ENCODE results near the gene FBXO30. TPM values are rescaled to one million over a fixed set of nuclear protein-coding genes. Genes with fewer than 3 reads are reported as not detected.

Gene FBXO30
- total RNA-seq, 4 donors from 2014 or later = 8.6 to 38.3 (median 17.7) TPM

GRCh38 chr6:145808239-145808638 lies 6.4 kb downstream of the FBXO30 start:
- H3K27me3 ChIP-seq = no peaks in the 10 kb centered on the region
- no peak for TF ChIP-seq POLR2A (IDR thresholded peaks at IDR 0.05)
- TF ChIP-seq CTCF (IDR thresholded peaks at IDR 0.05 in 4 of 5, conservative IDR thresholded peaks at IDR 0.05 in 1 of 5) = no peak
- intact Hi-C loops (cut with DNase I; ENCODE audit: low total_unique reads) = no loop called here
- DNase-seq (no peak), ATAC-seq (peak in 1 of 2 donors; percentile 73)
- no peaks in the 10 kb centered on the region for H3K9me3 ChIP-seq
- in situ Hi-C loops (cut with MboI; ENCODE audit: low sequenced_read_pairs in 4 of 4) = loop anchor here in 1 of 4 donors (25.0 kb wide), 1 partner anchor 1404 kb away; the partner anchor contains the start of gene STXBP5
- no peak overlapping the region for H3K4me3 ChIP-seq
- peak overlapping the region in 1 of 4 donors; percentile 99 for H3K27ac ChIP-seq
- H3K4me1 ChIP-seq = peaks cover 42 to 56% of the 10 kb centered on the region in 2 donors
- H3K36me3 ChIP-seq = peaks cover 0 to 30% of the 10 kb centered on the region in 2 donors

- no peak for ATAC-seq
- no peaks in the 10 kb centered on the region for H3K27me3 ChIP-seq
- H3K4me1 ChIP-seq = peaks cover 0 to 12% of the 10 kb centered on the region in 2 donors
- DNase-seq = no peak
- H3K4me3 ChIP-seq = no peak overlapping the region
- TF ChIP-seq CTCF (IDR thresholded peaks at IDR 0.05 in 4 of 5, conservative IDR thresholded peaks at IDR 0.05 in 1 of 5) (no peak), POLR2A (IDR thresholded peaks at IDR 0.05) (no peak)
- no peak overlapping the region for H3K27ac ChIP-seq
- in situ Hi-C loops (cut with MboI; ENCODE audit: low sequenced_read_pairs in 4 of 4) = loop anchor here in 1 of 4 donors (25.0 kb wide), 1 partner anchor 1410 kb away; the partner anchor contains the start of gene STXBP5
- H3K36me3 ChIP-seq = peaks cover 0 to 56% of the 10 kb centered on the region in 2 donors
- intact Hi-C loops (cut with DNase I; ENCODE audit: low total_unique reads) = no loop called here
- H3K9me3 ChIP-seq = no peaks in the 10 kb centered on the region
Measured at GRCh38 chr6:145802141-145802540, 12.5 kb downstream of the FBXO30 start.

GRCh38 chr6:145801021-145801420 lies 13.6 kb downstream of the FBXO30 start:
- H3K4me3 ChIP-seq = no peak overlapping the region
- DNase-seq = no peak
- in situ Hi-C loops (cut with MboI; ENCODE audit: low sequenced_read_pairs in 4 of 4) (loop anchor here in 1 of 4 donors (25.0 kb wide), 1 partner anchor 1411 kb away; the partner anchor contains the start of gene STXBP5), intact Hi-C loops (cut with DNase I; ENCODE audit: low total_unique reads) (no loop called here)
- peaks cover 0 to 54% of the 10 kb centered on the region in 2 donors for H3K36me3 ChIP-seq
- no peak overlapping the region for H3K27ac ChIP-seq
- TF ChIP-seq POLR2A (IDR thresholded peaks at IDR 0.05) = no peak
- no peak for TF ChIP-seq CTCF (IDR thresholded peaks at IDR 0.05 in 4 of 5, conservative IDR thresholded peaks at IDR 0.05 in 1 of 5)
- H3K4me1 ChIP-seq = peaks cover 7 to 19% of the 10 kb centered on the region in 2 donors
- no peaks in the 10 kb centered on the region for H3K9me3 ChIP-seq
- H3K27me3 ChIP-seq = no peaks in the 10 kb centered on the region
- ATAC-seq = no peak

GRCh38 chr6:145798530-145798929 lies 16.1 kb downstream of the FBXO30 start:
- Histone ChIP-seq H3K4me3 (no peak overlapping the region), H3K36me3 (peaks cover 0 to 29% of the 10 kb centered on the region in 2 donors), H3K4me1 (peaks cover 7 to 23% of the 10 kb centered on the region in 2 donors), H3K9me3 (no peaks in the 10 kb centered on the region), H3K27me3 (no peaks in the 10 kb centered on the region), H3K27ac (no peak overlapping the region)
- intact Hi-C loops (cut with DNase I; ENCODE audit: low total_unique reads) (no loop called here), in situ Hi-C loops (cut with MboI; ENCODE audit: low sequenced_read_pairs in 4 of 4) (no loop called here)
- no peak for DNase-seq
- TF ChIP-seq CTCF (IDR thresholded peaks at IDR 0.05 in 4 of 5, conservative IDR thresholded peaks at IDR 0.05 in 1 of 5) (no peak), POLR2A (IDR thresholded peaks at IDR 0.05) (no peak)
- no peak for ATAC-seq

- DNase-seq (peak; percentile 67 to 82), ATAC-seq (peak; percentile 86 to 92)
- no peaks in the 10 kb centered on the region for H3K36me3 ChIP-seq
- H3K27ac ChIP-seq = peak overlapping the region; percentile 65 to 76 (median 72)
- no peaks in the 10 kb centered on the region for H3K27me3 ChIP-seq
- in situ Hi-C loops (cut with MboI; ENCODE audit: low sequenced_read_pairs in 4 of 4) (no loop called here), intact Hi-C loops (cut with DNase I; ENCODE audit: low total_unique reads) (no loop called here)
- H3K4me3 ChIP-seq = no peak overlapping the region
- TF ChIP-seq CTCF (IDR thresholded peaks at IDR 0.05 in 4 of 5, conservative IDR thresholded peaks at IDR 0.05 in 1 of 5) (no peak), POLR2A (IDR thresholded peaks at IDR 0.05) (no peak)
- H3K4me1 ChIP-seq = peaks cover 22 to 35% of the 10 kb centered on the region in 2 donors
- H3K9me3 ChIP-seq = no peaks in the 10 kb centered on the region
Measured at GRCh38 chr6:145789443-145789842, 25.2 kb downstream of the FBXO30 start.
